PC-3 (cell line): ENCODE results near the gene RNF7.

Source experiments
- EZH2 ChIP-seq: fragments of 300-600 bp; sonication (generic); IDR thresholded peaks from one replicate; pipeline ENCODE4 v1.6.1; 2017; ENCODE audit warnings: antibody characterized with exemption, mild to moderate bottlenecking, low read length; ENCODE audit not compliant: unreplicated experiment
- EZH2phosphoT487 ChIP-seq: fragments of 300-600 bp; sonication (generic); IDR thresholded peaks from 2 replicates; pipeline ENCODE4 v1.6.1; 2018; ENCODE audit warnings: mild to moderate bottlenecking, antibody characterized with exemption, low read length, borderline replicate concordance
- TF ChIP-seq, protein P1 (sequence below): fragments of 300-600 bp; sonication (generic); conservative IDR thresholded peaks from 2 replicates; pipeline ENCODE4 v1.5.1; 2017; ENCODE audit warnings: antibody characterized with exemption, low read depth, mild to moderate bottlenecking, low read length

DNA sequence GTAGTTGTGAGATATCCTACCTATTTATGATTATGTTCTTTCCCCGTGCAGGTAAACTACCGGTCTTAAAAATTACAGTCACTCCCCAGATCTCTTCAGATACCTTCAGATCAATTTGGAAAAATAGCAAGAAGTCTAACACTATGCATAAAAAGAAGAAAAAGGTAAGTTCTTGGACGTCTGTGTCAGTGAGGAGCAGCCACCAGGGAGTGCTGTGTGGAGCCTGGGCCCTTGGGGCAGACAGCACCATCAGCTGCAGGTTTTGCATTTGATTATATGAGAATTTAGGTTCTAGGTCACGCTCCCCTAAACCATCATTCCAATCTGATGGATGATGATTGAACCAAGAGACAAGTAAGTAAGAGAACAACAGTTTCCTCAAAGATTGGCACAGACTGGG lies 8.9 kb upstream of the RNF7 start:
- TF ChIP-seq, protein P1, sequence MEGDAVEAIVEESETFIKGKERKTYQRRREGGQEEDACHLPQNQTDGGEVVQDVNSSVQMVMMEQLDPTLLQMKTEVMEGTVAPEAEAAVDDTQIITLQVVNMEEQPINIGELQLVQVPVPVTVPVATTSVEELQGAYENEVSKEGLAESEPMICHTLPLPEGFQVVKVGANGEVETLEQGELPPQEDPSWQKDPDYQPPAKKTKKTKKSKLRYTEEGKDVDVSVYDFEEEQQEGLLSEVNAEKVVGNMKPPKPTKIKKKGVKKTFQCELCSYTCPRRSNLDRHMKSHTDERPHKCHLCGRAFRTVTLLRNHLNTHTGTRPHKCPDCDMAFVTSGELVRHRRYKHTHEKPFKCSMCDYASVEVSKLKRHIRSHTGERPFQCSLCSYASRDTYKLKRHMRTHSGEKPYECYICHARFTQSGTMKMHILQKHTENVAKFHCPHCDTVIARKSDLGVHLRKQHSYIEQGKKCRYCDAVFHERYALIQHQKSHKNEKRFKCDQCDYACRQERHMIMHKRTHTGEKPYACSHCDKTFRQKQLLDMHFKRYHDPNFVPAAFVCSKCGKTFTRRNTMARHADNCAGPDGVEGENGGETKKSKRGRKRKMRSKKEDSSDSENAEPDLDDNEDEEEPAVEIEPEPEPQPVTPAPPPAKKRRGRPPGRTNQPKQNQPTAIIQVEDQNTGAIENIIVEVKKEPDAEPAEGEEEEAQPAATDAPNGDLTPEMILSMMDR: 0 out of 2 replicates have a peak, but pooled peaks have one; percentile 31
- TF ChIP-seq EZH2 (no peak), EZH2phosphoT487 (no peak)
